Central memory CD4-positive, alpha-beta T cell (primary cell): ENCODE measurements around the gene GOLGA6A.
"Not testable (repeated sequence)": the region's sequence is repeated elsewhere in the genome, so short reads cannot be mapped to it uniquely, and the experiment has no call there.

ENCODE experiments used
- DNase-seq: peaks from one replicate; pipeline ENCODE4 v3.0.0; 2022

Gene GOLGA6A

DNA sequence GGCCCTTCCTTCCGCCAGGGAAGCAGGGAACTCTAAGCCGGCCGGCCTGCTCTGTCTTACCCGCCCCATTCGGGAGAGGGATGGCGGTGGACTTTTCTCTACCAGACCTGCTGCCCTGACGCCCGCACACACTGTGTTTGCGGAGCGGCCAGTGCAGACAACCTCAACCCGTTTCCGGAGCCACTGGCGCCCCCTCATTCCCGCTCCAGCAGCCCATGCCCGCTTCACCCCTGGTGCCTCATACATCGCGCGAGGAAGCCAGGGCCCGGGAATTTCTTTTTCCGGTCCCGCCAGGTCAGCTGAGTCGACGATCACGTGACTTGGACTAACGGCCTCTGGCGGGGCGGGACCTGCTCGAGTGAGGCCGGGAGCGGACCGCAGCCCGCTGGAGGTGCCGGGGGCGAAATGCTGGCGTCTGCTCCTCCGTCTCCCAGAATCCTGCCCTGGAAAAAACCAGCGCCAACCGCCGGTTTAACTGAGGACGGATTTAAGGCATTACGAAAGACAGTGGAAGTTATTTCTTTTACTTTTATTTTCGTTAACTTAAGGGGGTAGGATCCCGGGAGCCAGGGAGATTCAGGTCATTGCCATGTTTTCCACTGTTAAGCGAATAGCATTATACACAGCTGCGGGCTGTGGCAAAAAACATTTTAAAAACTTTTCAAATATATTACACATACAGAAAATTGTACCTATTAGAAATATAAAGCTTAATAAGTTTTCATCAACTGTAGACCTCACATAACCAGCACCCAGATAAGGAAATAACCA lies 17.8 kb upstream of the GOLGA6A start:
- DNase-seq: peak; percentile 54

DNA sequence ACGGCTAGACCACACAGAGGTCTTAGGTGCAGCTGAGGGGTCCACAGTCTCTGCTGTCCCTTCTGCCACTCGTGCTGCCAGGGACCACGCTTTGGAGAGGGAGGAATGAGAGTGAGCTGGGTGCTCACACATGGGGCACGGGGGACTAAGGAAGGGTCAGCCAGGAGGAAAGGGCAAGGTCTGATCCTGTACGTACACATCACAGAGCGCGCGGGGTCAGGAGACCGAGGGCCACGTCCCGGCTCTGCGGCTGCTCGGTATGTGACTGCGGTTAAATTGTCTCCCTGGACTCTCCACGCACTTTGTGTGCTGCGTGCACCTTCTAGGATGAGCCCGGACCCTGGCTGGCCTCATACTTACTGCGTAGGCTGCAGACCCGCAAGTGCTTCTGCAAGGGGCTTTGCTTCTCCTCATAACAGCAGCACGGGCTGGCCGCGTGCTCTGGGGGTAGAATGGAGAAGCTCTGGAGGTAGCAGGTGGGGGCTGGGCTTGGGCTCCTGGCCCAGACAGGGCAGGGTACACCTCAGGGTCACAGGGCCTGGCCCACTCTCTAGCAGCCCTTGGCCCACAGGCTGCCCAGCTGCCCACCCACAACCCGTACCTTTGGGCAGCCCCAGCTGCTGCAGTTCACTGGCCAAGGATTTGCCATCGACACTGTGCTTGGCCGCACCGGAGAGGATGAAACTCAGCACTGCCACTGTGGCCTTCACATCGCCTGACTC lies 14.6 kb upstream of the GOLGA6A start:
- not testable (repeated sequence) for DNase-seq

DNA sequence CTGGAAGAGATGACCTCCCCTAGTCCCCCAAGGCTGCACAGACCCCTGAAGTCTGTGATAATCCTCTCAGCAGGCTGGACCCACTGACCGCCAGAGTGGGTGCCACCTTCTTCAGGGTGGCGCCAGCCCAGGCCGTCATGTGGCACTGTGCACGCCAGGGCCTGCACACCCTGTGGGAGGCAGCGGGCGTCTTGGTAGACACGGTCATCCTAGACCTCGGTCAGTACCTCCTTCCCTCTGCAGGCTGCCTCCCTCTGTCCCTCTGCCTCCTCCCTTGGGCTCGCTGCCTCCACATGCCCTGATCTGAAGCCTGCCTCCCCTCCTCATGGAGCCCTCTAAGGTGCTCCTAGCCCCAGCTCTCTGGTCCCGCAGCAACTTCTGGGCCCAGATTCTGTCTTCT lies 13.3 kb upstream of the GOLGA6A start:
- DNase-seq: not testable (repeated sequence)

DNA sequence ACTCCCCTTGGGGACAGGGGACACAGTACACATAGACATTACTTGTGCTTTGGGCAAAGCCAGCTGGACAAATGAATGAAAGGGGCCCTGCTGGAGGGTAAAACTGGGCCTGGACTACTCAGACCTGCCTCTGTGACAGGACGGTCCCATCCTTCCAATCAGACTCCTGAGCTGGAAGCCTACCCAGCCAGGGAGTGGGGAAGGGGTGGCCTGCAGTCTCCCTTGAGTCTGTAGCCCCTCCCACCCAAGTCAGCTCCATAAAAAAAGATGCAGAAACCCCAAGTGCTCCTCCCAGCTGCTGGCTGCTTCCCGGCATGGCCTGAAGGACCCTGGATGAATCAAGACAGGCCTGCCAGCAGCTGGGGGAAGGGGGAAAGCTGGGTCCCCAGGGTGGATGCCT lies 12.2 kb upstream of the GOLGA6A start:
- DNase-seq: not testable (repeated sequence)

DNA sequence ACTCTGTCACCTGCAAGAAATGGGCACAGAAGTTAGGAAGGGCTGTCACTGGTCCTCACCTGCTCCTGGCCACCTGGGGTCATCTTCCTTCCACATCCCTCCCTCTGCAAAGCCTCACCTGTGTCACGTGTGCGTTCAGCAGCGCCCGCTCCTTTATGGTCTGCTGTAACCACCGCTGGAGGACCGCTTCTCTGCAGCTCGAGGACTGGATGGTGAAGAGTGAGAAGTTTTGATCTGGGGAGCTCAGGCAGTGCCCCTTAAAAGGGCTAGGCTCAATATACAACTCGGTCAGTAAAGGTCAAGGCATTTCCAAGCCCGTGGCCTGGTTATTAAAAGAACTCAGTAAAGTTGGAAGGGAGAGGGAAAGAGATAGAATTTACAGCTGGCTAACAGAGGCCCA lies 6.6 kb downstream of the GOLGA6A start:
- not testable (repeated sequence) for DNase-seq

DNA sequence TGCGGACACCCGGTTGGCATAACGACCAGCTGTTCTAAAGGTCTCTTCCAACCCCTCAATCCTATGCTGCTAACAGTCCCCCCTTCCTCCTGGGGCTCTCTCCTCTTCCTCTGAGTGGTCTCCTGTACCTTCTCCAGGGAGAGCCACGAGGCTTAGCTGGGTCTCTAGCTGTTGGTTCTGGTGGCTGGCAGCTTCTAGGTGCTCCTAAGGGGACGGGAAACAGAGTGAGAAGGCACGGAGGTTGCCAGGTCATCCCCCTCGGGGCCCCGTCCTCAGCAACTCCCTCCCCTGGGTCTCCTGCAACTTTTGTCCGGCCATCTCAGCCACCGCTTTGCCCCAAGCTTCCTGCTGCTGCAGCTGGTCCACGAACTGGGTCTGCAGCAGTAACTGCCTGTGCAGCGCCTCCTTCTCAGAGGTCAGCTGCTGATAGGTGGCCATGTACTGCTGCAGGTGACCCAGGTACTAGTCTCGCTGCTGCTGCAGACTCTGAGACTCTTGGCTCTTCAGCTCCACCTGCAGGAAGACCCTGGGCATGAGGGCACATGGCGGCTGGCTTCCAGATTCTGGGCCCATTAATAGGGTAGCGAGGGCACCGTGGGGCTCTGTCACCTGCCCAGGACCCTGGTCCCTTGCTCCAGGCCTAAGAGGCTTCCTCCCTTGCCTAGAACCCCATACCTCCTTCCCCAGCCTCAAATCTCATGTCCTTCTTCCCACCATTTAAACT lies 9.6 kb downstream of the GOLGA6A start:
- not testable (repeated sequence) for DNase-seq

DNA sequence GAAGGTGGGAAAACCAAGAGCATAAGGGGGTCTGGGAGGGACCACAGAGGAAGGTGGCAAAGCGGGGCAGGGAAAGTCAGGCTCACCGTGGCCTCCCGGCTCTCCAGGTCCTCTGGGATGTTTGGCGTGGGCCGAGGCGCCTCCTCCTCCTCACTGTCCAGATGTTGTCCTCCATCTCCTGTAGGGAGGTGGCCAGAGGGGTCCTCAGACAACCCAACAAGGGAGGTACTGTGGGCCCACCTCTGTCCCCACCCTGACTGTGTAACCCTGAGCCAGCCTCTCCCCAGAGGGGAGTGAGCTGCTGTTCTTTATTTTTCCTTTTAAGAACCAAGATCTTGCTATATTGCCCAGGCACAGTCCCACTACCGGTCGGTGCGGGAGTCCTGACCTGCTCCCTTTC lies 10.2 kb downstream of the GOLGA6A start:
- not testable (repeated sequence) for DNase-seq

DNA sequence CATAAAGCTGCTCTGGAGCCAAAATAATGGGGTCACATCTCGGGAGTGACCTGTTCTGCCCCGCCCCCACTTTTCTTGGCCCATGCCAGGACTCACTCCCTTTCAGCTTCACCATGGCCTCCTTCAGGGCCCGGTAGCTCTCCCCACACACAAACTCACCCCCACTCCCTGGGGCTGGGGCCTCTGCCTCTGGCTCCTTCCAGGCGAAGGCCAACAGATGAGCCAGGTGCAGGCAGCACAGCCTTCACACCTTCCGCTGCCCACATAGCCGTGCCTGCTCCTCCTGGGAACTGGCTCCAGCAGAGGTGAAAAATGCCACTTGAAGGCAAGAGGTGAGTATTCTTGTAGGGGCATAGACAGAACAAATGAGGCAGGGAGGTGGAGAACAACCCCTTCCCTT lies 10.7 kb downstream of the GOLGA6A start:
- not testable (repeated sequence) for DNase-seq

DNA sequence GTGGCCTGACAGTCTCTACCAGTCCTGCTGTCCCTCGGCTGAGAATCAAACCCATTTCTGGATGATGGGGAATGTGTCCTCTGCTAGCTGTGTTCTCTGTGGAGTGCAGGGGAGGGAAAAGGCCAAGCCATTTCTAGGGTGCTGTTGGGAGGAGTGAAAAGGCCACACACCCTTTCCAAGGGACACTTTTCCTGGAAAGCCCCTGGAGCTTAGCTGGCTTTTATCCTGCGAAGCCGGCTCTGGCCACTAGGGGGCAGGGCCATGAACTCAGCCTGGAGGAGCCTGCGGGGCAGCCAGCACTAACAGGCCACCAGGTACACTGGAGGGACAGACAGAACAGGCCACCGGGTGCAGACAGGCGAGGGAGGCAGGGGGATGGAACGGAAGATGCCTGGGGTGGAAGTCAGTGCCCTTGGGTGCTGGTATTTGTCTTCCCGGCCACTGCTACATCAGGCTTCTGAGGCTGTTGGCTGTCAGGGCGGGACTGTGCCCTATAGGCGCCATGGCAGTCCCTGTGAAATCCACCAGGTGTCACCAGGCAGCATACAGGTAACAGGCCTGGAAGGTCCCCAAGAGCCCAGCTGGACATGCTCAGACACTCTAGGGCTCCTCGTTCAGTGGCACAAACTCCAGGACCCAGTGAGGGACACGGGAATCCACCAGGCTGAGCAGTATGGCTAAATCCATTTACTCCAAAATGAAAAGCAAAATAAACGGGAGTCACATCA lies 16.5 kb downstream of the GOLGA6A start:
- peak; percentile 55 for DNase-seq

DNA sequence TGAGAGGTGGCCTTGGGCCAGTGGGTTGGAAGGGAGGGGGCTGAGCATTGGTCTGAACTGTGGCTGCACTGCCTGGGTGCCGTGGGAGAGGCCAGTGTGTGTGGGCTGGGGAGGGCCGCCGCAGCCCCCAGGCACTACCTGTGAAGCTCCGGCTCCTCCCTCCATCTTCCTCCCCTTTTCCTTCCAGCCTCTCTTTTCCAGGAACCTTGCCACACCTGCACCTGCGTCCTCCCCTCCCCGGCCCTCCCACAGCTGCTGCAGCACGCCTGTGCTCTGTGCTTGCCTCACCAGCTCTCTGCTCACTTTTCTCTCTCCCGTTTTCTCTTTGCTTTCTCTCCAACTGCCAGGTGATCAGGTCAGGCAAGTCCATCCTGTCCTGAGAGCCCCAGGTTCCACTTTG lies 17.5 kb downstream of the GOLGA6A start:
- not testable (repeated sequence) for DNase-seq

DNA sequence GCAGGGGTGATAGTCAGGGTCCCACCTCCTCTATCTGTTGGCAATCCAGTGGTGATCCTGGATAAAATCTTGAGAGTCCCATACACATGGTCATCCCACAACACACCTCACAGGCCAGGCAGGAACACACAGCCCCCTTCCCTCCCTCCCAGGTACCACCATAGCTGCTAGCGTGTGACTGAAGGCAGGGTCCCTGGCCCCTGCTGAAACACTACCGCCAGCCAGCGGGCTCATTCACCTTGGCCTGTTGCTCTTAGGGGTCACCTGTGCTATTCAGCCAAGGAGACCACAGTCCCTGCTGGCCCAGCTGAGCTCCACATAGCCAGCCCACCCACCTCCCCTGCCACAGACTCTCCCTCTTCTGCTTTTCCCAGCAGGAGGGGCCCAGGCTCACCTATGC lies 18.2 kb downstream of the GOLGA6A start:
- not testable (repeated sequence) for DNase-seq

DNA sequence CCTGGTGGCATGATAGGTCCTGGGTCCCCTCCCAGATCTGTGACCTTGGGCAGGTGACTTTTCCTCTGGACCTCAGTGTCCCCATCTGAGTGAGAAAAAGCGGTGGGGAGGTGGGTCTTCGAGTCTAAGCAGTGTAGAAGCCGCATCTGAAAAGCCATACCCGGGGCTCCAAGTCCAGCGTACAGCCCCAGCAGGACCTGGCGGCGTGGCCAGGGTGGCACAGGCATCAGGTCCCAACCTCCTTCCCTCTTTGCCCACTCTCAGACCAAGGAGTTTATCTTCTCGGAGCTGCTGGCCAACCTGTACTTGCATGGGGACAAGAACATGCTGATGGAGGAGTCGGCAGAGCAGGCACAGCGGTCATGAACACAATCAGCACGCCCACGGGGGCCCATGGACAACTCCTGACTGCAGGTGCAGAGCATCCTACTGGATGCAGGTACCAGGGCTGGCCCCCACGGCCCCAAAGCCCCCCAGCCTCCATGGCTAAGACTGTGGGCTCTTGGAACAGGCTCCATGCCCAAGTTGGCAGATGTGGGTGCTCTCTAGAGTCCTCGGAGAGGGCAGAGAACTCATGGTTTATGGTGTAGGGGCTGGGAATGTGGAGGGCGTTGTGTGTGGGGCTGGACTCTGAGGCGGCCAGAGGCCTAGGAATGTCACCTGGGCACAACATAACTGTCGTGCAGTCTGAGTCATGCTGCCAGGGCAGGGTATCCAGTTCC lies 18.8 kb downstream of the GOLGA6A start:
- not testable (repeated sequence) for DNase-seq

DNA sequence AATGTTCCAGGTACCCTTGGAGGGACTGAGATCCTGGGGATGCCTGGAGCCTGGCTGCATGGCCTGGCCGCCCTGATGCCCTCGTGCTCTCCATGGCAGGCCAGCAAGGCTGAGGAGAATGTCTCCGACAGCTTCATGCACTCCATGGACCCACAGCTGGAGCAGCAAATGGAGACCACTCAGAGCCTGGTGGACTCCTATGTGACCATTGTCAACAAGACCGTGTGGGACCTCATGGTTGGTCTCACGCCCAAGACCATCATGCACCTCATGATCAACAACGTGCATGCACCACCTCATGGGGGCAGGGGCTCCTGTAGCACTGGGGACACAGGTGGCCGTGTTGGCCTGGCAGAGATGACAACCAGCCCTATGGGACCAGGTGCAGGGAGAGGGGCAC lies 19.7 kb downstream of the GOLGA6A start:
- no peak for DNase-seq

DNA sequence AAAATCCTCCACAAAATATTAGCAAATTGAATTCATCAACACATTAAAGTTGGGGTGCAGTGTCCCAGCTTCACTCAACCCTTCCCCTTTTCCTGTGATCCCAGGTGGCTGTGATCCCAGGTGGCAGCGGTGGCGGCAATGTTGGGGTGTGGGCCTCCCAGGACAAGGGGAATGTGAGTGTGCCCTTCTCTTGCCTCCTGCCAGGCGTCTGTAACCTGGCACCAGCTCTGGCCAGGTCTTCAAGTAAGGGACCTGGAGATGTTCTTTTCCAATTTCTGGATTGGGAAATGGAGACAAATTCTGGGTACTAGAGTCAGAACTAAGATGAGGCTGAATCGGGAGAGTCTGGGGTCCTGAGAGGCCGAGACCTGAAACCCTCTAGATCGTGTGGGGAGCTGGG lies 20.1 kb downstream of the GOLGA6A start:
- DNase-seq: no peak

DNA sequence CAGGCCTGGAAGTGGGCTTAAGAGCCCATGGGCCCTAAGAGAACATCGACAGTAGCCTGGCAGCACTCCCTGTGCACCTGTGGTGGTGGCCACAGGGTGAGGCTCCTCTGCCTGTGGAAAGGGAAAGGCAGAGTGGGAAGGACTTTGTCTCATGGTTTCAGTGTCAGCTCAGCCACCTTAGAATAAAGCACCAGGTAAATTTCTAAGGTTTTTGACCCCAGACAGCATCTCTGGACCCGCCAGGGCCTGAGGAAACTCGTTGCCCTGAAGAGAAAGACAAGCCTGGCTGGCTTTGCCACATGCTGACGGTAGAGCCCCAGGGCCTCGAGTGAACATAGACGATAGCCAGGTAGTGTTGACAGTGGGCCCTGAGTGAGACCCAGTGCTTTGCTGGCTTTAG lies 22.1 kb downstream of the GOLGA6A start:
- DNase-seq: no peak

DNA sequence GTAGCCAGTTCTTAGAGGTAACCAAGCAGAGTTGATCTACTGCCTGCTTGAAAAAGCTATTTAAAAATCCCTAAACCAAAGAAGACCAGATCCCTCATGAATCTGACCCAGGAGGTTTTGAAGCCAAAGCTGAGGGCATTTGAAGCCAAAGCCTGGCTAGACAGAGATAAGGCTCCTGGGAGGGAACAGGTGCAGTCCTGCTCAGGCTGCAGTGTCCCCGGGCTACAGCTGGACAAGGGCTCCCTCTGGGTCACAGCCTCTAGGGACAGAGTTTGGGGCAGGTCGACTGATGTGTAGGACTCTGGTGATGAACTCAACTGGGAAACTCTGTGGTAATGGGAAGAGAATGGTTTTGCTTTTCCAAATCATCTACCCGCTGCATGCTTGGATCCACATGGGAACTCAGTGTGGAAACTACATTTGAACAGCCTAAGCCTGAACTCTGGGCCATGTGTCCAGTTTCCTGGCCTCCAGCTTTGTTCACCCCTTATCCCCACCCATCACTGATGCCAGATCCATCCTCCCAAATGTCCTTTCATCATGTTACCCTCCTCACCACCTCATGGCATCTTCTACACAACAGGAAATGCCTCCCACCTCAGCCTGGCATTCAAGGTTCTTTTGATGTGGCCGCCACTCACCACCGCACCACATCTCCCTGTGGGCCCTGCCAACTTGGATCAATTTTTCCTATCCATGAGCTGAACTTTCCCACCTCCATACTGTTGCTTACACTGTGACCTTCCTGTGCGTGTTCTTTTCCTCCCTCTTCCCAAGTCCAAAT lies 23.1 kb downstream of the GOLGA6A start:
- DNase-seq: not testable (repeated sequence)

DNA sequence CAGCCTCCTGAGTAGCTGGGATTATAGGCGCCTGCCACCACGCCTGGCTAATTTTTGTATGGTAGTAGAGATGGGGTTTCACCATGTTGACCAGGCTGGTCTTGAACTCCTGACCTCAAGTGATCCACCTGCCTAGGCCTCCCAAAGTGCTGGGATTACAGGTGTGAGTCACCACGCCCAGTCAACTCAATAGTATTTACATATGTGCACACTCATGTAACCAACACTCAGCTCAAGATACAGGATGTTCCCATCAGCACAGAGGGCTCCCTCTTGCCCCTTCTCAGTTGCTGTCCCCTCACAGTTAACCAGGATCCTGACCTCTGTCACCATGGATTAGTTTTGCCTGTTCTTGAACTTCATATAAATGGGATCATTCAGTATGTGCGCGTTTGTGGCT lies 26.0 kb downstream of the GOLGA6A start:
- not testable (repeated sequence) for DNase-seq

DNA sequence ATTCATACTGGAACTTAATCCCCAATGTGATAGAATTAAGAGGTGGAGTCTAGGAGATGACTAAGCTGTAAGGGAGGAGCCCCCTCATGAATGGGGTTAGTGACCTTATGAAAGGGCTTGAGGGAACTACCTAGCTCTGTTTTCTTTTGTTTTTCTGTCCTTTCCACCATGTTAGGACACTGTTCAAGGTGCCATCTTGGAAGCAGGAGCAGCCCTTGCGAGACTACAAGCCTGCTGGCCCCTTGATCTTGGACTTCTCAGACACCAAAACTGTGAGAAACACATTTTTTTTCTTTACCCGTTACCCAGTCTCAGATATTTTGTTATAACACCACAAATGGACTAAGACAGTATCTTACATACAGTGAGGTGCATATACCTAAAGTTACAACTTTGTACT lies 26.5 kb downstream of the GOLGA6A start:
- DNase-seq: no peak

DNA sequence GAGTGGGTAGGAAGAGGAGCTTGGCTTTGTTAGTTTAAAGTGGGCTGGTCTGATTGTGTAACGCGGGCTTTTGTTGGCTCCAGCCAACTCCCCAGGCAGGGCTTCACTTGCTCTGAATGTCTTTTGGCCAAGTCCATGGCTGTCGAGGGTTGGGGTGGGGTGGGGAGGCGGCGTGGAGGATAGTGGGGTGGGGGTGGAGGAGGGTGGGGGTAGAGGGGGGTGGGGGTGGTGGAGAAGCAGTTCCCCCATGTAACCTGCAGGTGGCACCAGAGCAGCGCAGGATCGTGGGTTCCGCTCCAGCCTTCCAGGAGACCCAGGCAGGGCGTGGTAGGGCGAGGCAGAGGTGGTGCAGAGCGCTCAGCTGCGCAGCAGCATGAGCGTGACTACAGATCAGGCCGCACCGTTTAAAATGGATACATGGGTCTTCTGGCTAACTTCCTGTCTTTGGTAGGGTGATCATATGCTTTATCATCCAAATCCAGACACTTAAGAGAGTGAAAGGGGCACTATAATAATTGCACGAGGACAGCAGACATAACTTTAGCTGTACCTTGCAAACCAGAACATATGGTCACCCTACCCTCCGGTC lies 28.3 kb downstream of the GOLGA6A start:
- DNase-seq: peak; percentile 53

DNA sequence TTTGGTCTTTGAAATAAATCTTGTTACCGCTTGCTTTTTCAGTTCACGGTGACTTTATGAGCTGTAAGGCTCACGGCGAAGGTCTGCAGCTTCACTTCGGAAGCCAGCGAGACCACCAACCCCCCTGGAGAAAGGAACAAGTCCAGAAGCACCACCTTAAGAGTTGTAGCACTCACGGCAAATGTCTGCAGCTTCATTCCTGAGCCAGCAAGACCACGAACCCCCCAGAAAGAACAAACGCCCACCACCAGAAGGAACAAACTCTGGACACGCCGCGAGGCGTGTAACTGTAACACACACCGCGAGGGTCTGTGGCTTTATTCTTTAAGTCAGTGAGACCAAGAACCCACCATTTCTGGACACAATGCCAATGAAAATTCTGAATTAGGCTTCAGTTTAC lies 28.8 kb downstream of the GOLGA6A start:
- no peak for DNase-seq
